Measurements from ENCODE around the gene GPA33.
A peak's percentile ranks its signal among the peaks of the same experiment; 100 is the strongest.
"Not testable (repeated sequence)": the region's sequence is repeated elsewhere in the genome, so short reads cannot be mapped to it uniquely, and the experiment has no call there.

The GPA33 gene

GRCh38 chr1:167052389-167052788 is 37.8 kb downstream of the GPA33 start:
- Histone ChIP-seq H2AK5ac (ENCODE audit: low read length) (no peak overlapping the region), H4K5ac (ENCODE audit: low read length) (no peak overlapping the region), H3K18ac (ENCODE audit: low read length) (no peak overlapping the region), H3K56ac (ENCODE audit: low read length) (no peak overlapping the region), H2BK120ac (ENCODE audit: low read depth, low read length) (no peak overlapping the region), H3K4me3 (ENCODE audit: low read length) (no peak overlapping the region), H3K9ac (ENCODE audit: low read length) (no peak overlapping the region), H3K36me3 (ENCODE audit: control insufficient read depth, insufficient read depth, low read length) (no peaks in the 10 kb centered on the region), H2BK15ac (replicated peaks; ENCODE audit: low read depth) (no peak overlapping the region), H3K23ac (ENCODE audit: low read length) (no peak overlapping the region), H3K79me1 (ENCODE audit: low read length) (no peaks in the 10 kb centered on the region), H3K4ac (ENCODE audit: low read depth, low read length) (no peak overlapping the region), H4K8ac (ENCODE audit: low read depth, low read length) (no peak overlapping the region), H3K27ac (ENCODE audit: low read depth, low read length) (no peak overlapping the region), H3K4me2 (ENCODE audit: low read length) (no peak overlapping the region), H3K4me1 (ENCODE audit: control insufficient read depth, low read depth, low read length) (no peaks in the 10 kb centered on the region), H3K27me3 (ENCODE audit: insufficient read depth, low read length, poor library complexity) (no peaks in the 10 kb centered on the region), H3K79me2 (ENCODE audit: control insufficient read depth, insufficient read depth, low read length) (no peaks in the 10 kb centered on the region), H2BK5ac (ENCODE audit: low read length) (no peak overlapping the region)
- no CpG with 5 or more reads among the region's 8 CpGs for WGBS (ENCODE audit: extremely low coverage, insufficient coverage, low lambda C conversion rate)
- DNase-seq: peak; percentile 87

- no peak overlapping the region for H3K4me2 ChIP-seq (ENCODE audit: low read length)
- H3K23ac ChIP-seq (ENCODE audit: low read length): no peak overlapping the region
- H3K18ac ChIP-seq (ENCODE audit: low read length): no peak overlapping the region
- no peak overlapping the region for H3K4me3 ChIP-seq (ENCODE audit: low read length)
- H3K4ac ChIP-seq (ENCODE audit: low read depth, low read length): no peak overlapping the region
- H3K27me3 ChIP-seq (ENCODE audit: insufficient read depth, low read length, poor library complexity): no peaks in the 10 kb centered on the region
- no peak overlapping the region for H3K56ac ChIP-seq (ENCODE audit: low read length)
- no peak overlapping the region for H3K9ac ChIP-seq (ENCODE audit: low read length)
- no peaks in the 10 kb centered on the region for H3K79me1 ChIP-seq (ENCODE audit: low read length)
- H3K4me1 ChIP-seq (ENCODE audit: control insufficient read depth, low read depth, low read length): no peaks in the 10 kb centered on the region
- no peaks in the 10 kb centered on the region for H3K36me3 ChIP-seq (ENCODE audit: control insufficient read depth, insufficient read depth, low read length)
- no peak overlapping the region for H2BK5ac ChIP-seq (ENCODE audit: low read length)
- H3K79me2 ChIP-seq (ENCODE audit: control insufficient read depth, insufficient read depth, low read length): no peaks in the 10 kb centered on the region
- DNase-seq: no peak
- no peak overlapping the region for H4K5ac ChIP-seq (ENCODE audit: low read length)
- no peak overlapping the region for H2BK120ac ChIP-seq (ENCODE audit: low read depth, low read length)
- no peak overlapping the region for H3K27ac ChIP-seq (ENCODE audit: low read depth, low read length)
- no peak overlapping the region for H2BK15ac ChIP-seq (replicated peaks; ENCODE audit: low read depth)
- no peak overlapping the region for H4K8ac ChIP-seq (ENCODE audit: low read depth, low read length)
- H2AK5ac ChIP-seq (ENCODE audit: low read length): no peak overlapping the region
- no CpG with 5 or more reads among the region's 5 CpGs for WGBS (ENCODE audit: extremely low coverage, insufficient coverage, low lambda C conversion rate)
These were observed 38.3 kb downstream of the GPA33 start for GRCh38 chr1:167051907-167052306.

GRCh38 chr1:167043752-167044488 is 46.3 kb downstream of the GPA33 start:
- DNase-seq: peak; percentile 29
- Histone ChIP-seq H3K18ac (ENCODE audit: low read length) (no peak overlapping the region), H2BK5ac (ENCODE audit: low read length) (no peak overlapping the region), H3K4me2 (ENCODE audit: low read length) (no peak overlapping the region), H3K56ac (ENCODE audit: low read length) (no peak overlapping the region), H2BK15ac (replicated peaks; ENCODE audit: low read depth) (no peak overlapping the region), H3K4me3 (ENCODE audit: low read length) (no peak overlapping the region), H3K79me1 (ENCODE audit: low read length) (no peaks in the 10 kb centered on the region), H3K4ac (ENCODE audit: low read depth, low read length) (no peak overlapping the region), H4K8ac (ENCODE audit: low read depth, low read length) (no peak overlapping the region), H3K79me2 (ENCODE audit: control insufficient read depth, insufficient read depth, low read length) (no peaks in the 10 kb centered on the region), H2AK5ac (ENCODE audit: low read length) (no peak overlapping the region), H3K4me1 (ENCODE audit: control insufficient read depth, low read depth, low read length) (no peaks in the 10 kb centered on the region), H3K9ac (ENCODE audit: low read length) (no peak overlapping the region), H3K36me3 (ENCODE audit: control insufficient read depth, insufficient read depth, low read length) (no peaks in the 10 kb centered on the region), H3K27me3 (ENCODE audit: insufficient read depth, low read length, poor library complexity) (no peaks in the 10 kb centered on the region), H3K23ac (ENCODE audit: low read length) (no peak overlapping the region), H4K5ac (ENCODE audit: low read length) (no peak overlapping the region), H3K27ac (ENCODE audit: low read depth, low read length) (no peak overlapping the region), H2BK120ac (ENCODE audit: low read depth, low read length) (no peak overlapping the region)
- no CpG with 5 or more reads among the region's 21 CpGs for WGBS (ENCODE audit: extremely low coverage, insufficient coverage, low lambda C conversion rate)

- no peak overlapping the region for H2BK120ac ChIP-seq (ENCODE audit: low read depth, low read length)
- no CpG with 5 or more reads among the region's 2 CpGs for whole genome bisulfite sequencing (ENCODE audit: extremely low coverage, insufficient coverage, low lambda C conversion rate)
These were observed 56.5 kb downstream of the GPA33 start for GRCh38 chr1:167033646-167034045.

GRCh38 chr1:167029553-167029952 is 60.6 kb downstream of the GPA33 start:
- H3K4ac ChIP-seq (ENCODE audit: low read depth, low read length): not testable (repeated sequence)

More at GRCh38 chr1:167033646-167034045, 56.5 kb downstream of the GPA33 start:
- H2BK15ac ChIP-seq (replicated peaks; ENCODE audit: low read depth): no peak overlapping the region
- H2AK5ac ChIP-seq (ENCODE audit: low read length): no peak overlapping the region
- no peak overlapping the region for H2BK5ac ChIP-seq (ENCODE audit: low read length)
- H3K4ac ChIP-seq (ENCODE audit: low read depth, low read length): no peak overlapping the region
- H3K4me3 ChIP-seq (ENCODE audit: low read length): no peak overlapping the region
- no peaks in the 10 kb centered on the region for H3K79me1 ChIP-seq (ENCODE audit: low read length)
- no peaks in the 10 kb centered on the region for H3K36me3 ChIP-seq (ENCODE audit: control insufficient read depth, insufficient read depth, low read length)
- H3K4me2 ChIP-seq (ENCODE audit: low read length): no peak overlapping the region
- H3K18ac ChIP-seq (ENCODE audit: low read length): no peak overlapping the region
- no peaks in the 10 kb centered on the region for H3K27me3 ChIP-seq (ENCODE audit: insufficient read depth, low read length, poor library complexity)
- H3K56ac ChIP-seq (ENCODE audit: low read length): no peak overlapping the region
- H3K27ac ChIP-seq (ENCODE audit: low read depth, low read length): no peak overlapping the region
- H3K23ac ChIP-seq (ENCODE audit: low read length): no peak overlapping the region
- H3K9ac ChIP-seq (ENCODE audit: low read length): no peak overlapping the region
- H3K4me1 ChIP-seq (ENCODE audit: control insufficient read depth, low read depth, low read length): no peaks in the 10 kb centered on the region
- no peaks in the 10 kb centered on the region for H3K79me2 ChIP-seq (ENCODE audit: control insufficient read depth, insufficient read depth, low read length)
- H4K8ac ChIP-seq (ENCODE audit: low read depth, low read length): no peak overlapping the region
- no peak for DNase-seq
- no peak overlapping the region for H4K5ac ChIP-seq (ENCODE audit: low read length)

GRCh38 chr1:167022384-167022783 is 67.8 kb downstream of the GPA33 start:
- Histone ChIP-seq H3K23ac (ENCODE audit: low read length) (no peak overlapping the region), H3K4me2 (ENCODE audit: low read length) (no peak overlapping the region), H3K9ac (ENCODE audit: low read length) (no peak overlapping the region), H3K79me2 (ENCODE audit: control insufficient read depth, insufficient read depth, low read length) (no peaks in the 10 kb centered on the region), H3K27ac (ENCODE audit: low read depth, low read length) (no peak overlapping the region), H2BK15ac (replicated peaks; ENCODE audit: low read depth) (no peak overlapping the region), H4K8ac (ENCODE audit: low read depth, low read length) (no peak overlapping the region), H3K4me1 (ENCODE audit: control insufficient read depth, low read depth, low read length) (no peaks in the 10 kb centered on the region), H3K4me3 (ENCODE audit: low read length) (no peak overlapping the region), H3K56ac (ENCODE audit: low read length) (no peak overlapping the region), H3K27me3 (ENCODE audit: insufficient read depth, low read length, poor library complexity) (no peaks in the 10 kb centered on the region), H2BK5ac (ENCODE audit: low read length) (no peak overlapping the region), H2AK5ac (ENCODE audit: low read length) (no peak overlapping the region), H3K4ac (ENCODE audit: low read depth, low read length) (no peak overlapping the region), H2BK120ac (ENCODE audit: low read depth, low read length) (no peak overlapping the region), H4K5ac (ENCODE audit: low read length) (no peak overlapping the region), H3K18ac (ENCODE audit: low read length) (no peak overlapping the region), H3K36me3 (ENCODE audit: control insufficient read depth, insufficient read depth, low read length) (no peaks in the 10 kb centered on the region), H3K79me1 (ENCODE audit: low read length) (no peaks in the 10 kb centered on the region)
- no peak for DNase-seq
- no CpG with 5 or more reads among the region's 1 CpG for WGBS (ENCODE audit: extremely low coverage, insufficient coverage, low lambda C conversion rate)

More at GRCh38 chr1:167029553-167029952, 60.6 kb downstream of the GPA33 start:
- H3K4me1 ChIP-seq (ENCODE audit: control insufficient read depth, low read depth, low read length); H3K9ac ChIP-seq (ENCODE audit: low read length); H2BK15ac ChIP-seq (replicated peaks; ENCODE audit: low read depth); H2BK5ac ChIP-seq (ENCODE audit: low read length); H3K36me3 ChIP-seq (ENCODE audit: control insufficient read depth, insufficient read depth, low read length); H3K56ac ChIP-seq (ENCODE audit: low read length); H3K4me2 ChIP-seq (ENCODE audit: low read length); H2AK5ac ChIP-seq (ENCODE audit: low read length); H4K8ac ChIP-seq (ENCODE audit: low read depth, low read length); H3K4me3 ChIP-seq (ENCODE audit: low read length); H3K27me3 ChIP-seq (ENCODE audit: insufficient read depth, low read length, poor library complexity); H3K79me1 ChIP-seq (ENCODE audit: low read length); DNase-seq; H3K79me2 ChIP-seq (ENCODE audit: control insufficient read depth, insufficient read depth, low read length); H3K23ac ChIP-seq (ENCODE audit: low read length); H2BK120ac ChIP-seq (ENCODE audit: low read depth, low read length); H3K27ac ChIP-seq (ENCODE audit: low read depth, low read length); H4K5ac ChIP-seq (ENCODE audit: low read length); H3K18ac ChIP-seq (ENCODE audit: low read length): not testable (repeated sequence)
- no CpG with 5 or more reads among the region's 27 CpGs for WGBS (ENCODE audit: extremely low coverage, insufficient coverage, low lambda C conversion rate)

Data from mesendoderm (in vitro differentiated cells).